Activated T-helper 1 cell treated with anti-CD3 and anti-CD28 coated beads, Interleukin-12 subunit alpha, Interleukin-12 subunit beta, Interleukin-2, Interleukin-4 antibody, amounts not matched to agents 30 ng/mL and 10 ng/mL and 1 ng/mL, durations not matched to agents 14 hours and 24 hours and 36 hours (primary cell): Measurements from ENCODE around the gene CMA1. TPM values are rescaled to one million over a fixed set of nuclear protein-coding genes. Genes with fewer than 3 reads are reported as not detected.
"Not testable (repeated sequence)": the region's sequence is repeated elsewhere in the genome, so short reads cannot be mapped to it uniquely, and the experiment has no call there.

Experiments
- DNase-seq: peaks from one replicate; pipeline ENCODE4 v3.0.0; 2021; ENCODE audit warnings: low spot score
- H3K27ac Mint-ChIP-seq: one replicate; pipeline ENCODE4 v1.8.0; 2021; ENCODE audit warnings: mild to moderate bottlenecking, mixed read lengths
- H3K27me3 Mint-ChIP-seq: one replicate; pipeline ENCODE4 v1.8.0; 2022; ENCODE audit warnings: mild to moderate bottlenecking, moderate library complexity, mixed read lengths; ENCODE audit not compliant: insufficient read depth
- H3K36me3 Mint-ChIP-seq: one replicate; pipeline ENCODE4 v1.8.0; 2021; ENCODE audit warnings: low read depth, mixed read lengths
- H3K4me1 Mint-ChIP-seq: one replicate; pipeline ENCODE4 v1.8.0; 2021; ENCODE audit warnings: low read depth, mixed read lengths
- H3K4me3 Mint-ChIP-seq: one replicate; pipeline ENCODE4 v1.8.0; 2021; ENCODE audit warnings: mild to moderate bottlenecking, moderate library complexity, mixed read lengths
- H3K9me3 Mint-ChIP-seq: one replicate; pipeline ENCODE4 v1.8.0; 2021; ENCODE audit warnings: mixed read lengths
- intact Hi-C: fragments of 100-400 bp; cut with micrococcal nuclease; formaldehyde crosslinking; loops from one replicate; pipeline ENCODE4 v1.15.1; 2024
- total RNA-seq: library from RNA; stranded (reverse); gene quantifications from 2 replicates; pipeline ENCODE4 v1.2.3, GENCODE V29; 2022

The CMA1 gene
- not detected in 2 replicates for total RNA-seq

- intact Hi-C loops = no loop called here
- peaks cover 5% of the 10 kb centered on the region for H3K27me3 Mint-ChIP-seq
- H3K36me3 Mint-ChIP-seq = no peaks in the 10 kb centered on the region
- no peaks in the 10 kb centered on the region for H3K9me3 Mint-ChIP-seq
- H3K4me3 Mint-ChIP-seq = no peak within 1 kb of the TSS
- no peak within 1 kb of the TSS for H3K27ac Mint-ChIP-seq
- peaks cover 12% of the 10 kb centered on the region for H3K4me1 Mint-ChIP-seq
- DNase-seq = no peak
These were observed at the start of gene CMA1 for GRCh38 chr14:24508155-24508840. Gene CMA1 (minus strand): TSS chr14:24508265. CDS start chr14:24508235, 30 bp downstream.

GRCh38 chr14:24556756-24557155, 48.7 kb upstream of the CMA1 start:
- no peaks in the 10 kb centered on the region for H3K9me3 Mint-ChIP-seq
- no peak overlapping the region for H3K4me3 Mint-ChIP-seq
- H3K27ac Mint-ChIP-seq = no peak overlapping the region
- H3K36me3 Mint-ChIP-seq = no peaks in the 10 kb centered on the region
- intact Hi-C loops = no loop called here
- DNase-seq = no peak
- H3K4me1 Mint-ChIP-seq = no peaks in the 10 kb centered on the region
- peaks cover 3% of the 10 kb centered on the region for H3K27me3 Mint-ChIP-seq

- H3K4me1 Mint-ChIP-seq, H3K27ac Mint-ChIP-seq, intact Hi-C loops, H3K27me3 Mint-ChIP-seq, DNase-seq, H3K4me3 Mint-ChIP-seq, H3K36me3 Mint-ChIP-seq: not testable (repeated sequence)
- peaks cover 44% of the 10 kb centered on the region for H3K9me3 Mint-ChIP-seq
These were observed 41.0 kb upstream of the CMA1 start for GRCh38 chr14:24549064-24549463.

- no peaks in the 10 kb centered on the region for H3K4me1 Mint-ChIP-seq
- H3K27ac Mint-ChIP-seq = no peak overlapping the region
- intact Hi-C loops = no loop called here
- H3K36me3 Mint-ChIP-seq = no peaks in the 10 kb centered on the region
- no peak overlapping the region for H3K4me3 Mint-ChIP-seq
- no peak for DNase-seq
- peaks cover 22% of the 10 kb centered on the region for H3K9me3 Mint-ChIP-seq
- peaks cover 6% of the 10 kb centered on the region for H3K27me3 Mint-ChIP-seq
These were observed 34.4 kb upstream of the CMA1 start for GRCh38 chr14:24542346-24542936.

GRCh38 chr14:24535737-24536136, 27.7 kb upstream of the CMA1 start:
- Mint-ChIP-seq H3K4me1 (peaks cover 9% of the 10 kb centered on the region), H3K27me3 (peaks cover 3% of the 10 kb centered on the region), H3K9me3 (peaks cover 10% of the 10 kb centered on the region), H3K27ac (no peak overlapping the region), H3K36me3 (no peaks in the 10 kb centered on the region), H3K4me3 (no peak overlapping the region)
- DNase-seq = no peak
- intact Hi-C loops = loop anchor here (5.0 kb wide), 2 partner anchors 137 to 157 kb away; no protein-coding TSS in a partner anchor

- no peak overlapping the region for H3K4me3 Mint-ChIP-seq
- peaks cover 9% of the 10 kb centered on the region for H3K4me1 Mint-ChIP-seq
- no peak overlapping the region for H3K27ac Mint-ChIP-seq
- H3K9me3 Mint-ChIP-seq = peaks cover 6% of the 10 kb centered on the region
- intact Hi-C loops = no loop called here
- peaks cover 8% of the 10 kb centered on the region for H3K27me3 Mint-ChIP-seq
- DNase-seq = no peak
- no peaks in the 10 kb centered on the region for H3K36me3 Mint-ChIP-seq
These were observed 26.2 kb upstream of the CMA1 start for GRCh38 chr14:24534286-24534685.

- intact Hi-C loops, H3K36me3 Mint-ChIP-seq, H3K4me1 Mint-ChIP-seq, H3K27ac Mint-ChIP-seq, H3K4me3 Mint-ChIP-seq, H3K9me3 Mint-ChIP-seq, DNase-seq: not testable (repeated sequence)
- H3K27me3 Mint-ChIP-seq = peaks cover 14% of the 10 kb centered on the region
These were observed 18.0 kb upstream of the CMA1 start for GRCh38 chr14:24525877-24526620.

GRCh38 chr14:24518851-24519250, 10.8 kb upstream of the CMA1 start:
- H3K27me3 Mint-ChIP-seq = peaks cover 5% of the 10 kb centered on the region
- intact Hi-C loops = no loop called here
- no peak overlapping the region for H3K27ac Mint-ChIP-seq
- H3K4me3 Mint-ChIP-seq = no peak overlapping the region
- H3K36me3 Mint-ChIP-seq = no peaks in the 10 kb centered on the region
- no peak for DNase-seq
- peaks cover 6% of the 10 kb centered on the region for H3K4me1 Mint-ChIP-seq
- H3K9me3 Mint-ChIP-seq = peaks cover 3% of the 10 kb centered on the region

- intact Hi-C loops = no loop called here
- Mint-ChIP-seq H3K27me3 (peaks cover 5% of the 10 kb centered on the region), H3K4me3 (no peak overlapping the region), H3K27ac (no peak overlapping the region), H3K36me3 (no peaks in the 10 kb centered on the region), H3K4me1 (peaks cover 6% of the 10 kb centered on the region), H3K9me3 (peaks cover 3% of the 10 kb centered on the region)
- no peak for DNase-seq
These were observed 6.1 kb upstream of the CMA1 start for GRCh38 chr14:24514209-24514608.

GRCh38 chr14:24513009-24513408, 4.9 kb upstream of the CMA1 start:
- Mint-ChIP-seq H3K27me3 (peaks cover 5% of the 10 kb centered on the region), H3K4me3 (no peak overlapping the region), H3K9me3 (peaks cover 3% of the 10 kb centered on the region), H3K4me1 (peaks cover 11% of the 10 kb centered on the region), H3K27ac (no peak overlapping the region), H3K36me3 (no peaks in the 10 kb centered on the region)
- intact Hi-C loops = no loop called here
- no peak for DNase-seq

GRCh38 chr14:24506443-24506842, 1.6 kb downstream of the CMA1 start:
- Mint-ChIP-seq H3K9me3 (no peaks in the 10 kb centered on the region), H3K27ac (no peak overlapping the region), H3K27me3 (peaks cover 4% of the 10 kb centered on the region), H3K36me3 (no peaks in the 10 kb centered on the region), H3K4me1 (peaks cover 12% of the 10 kb centered on the region), H3K4me3 (no peak overlapping the region)
- intact Hi-C loops = no loop called here
- no peak for DNase-seq

GRCh38 chr14:24504425-24504950, 3.6 kb downstream of the CMA1 start:
- DNase-seq = no peak
- H3K36me3 Mint-ChIP-seq = no peaks in the 10 kb centered on the region
- no peak overlapping the region for H3K27ac Mint-ChIP-seq
- peaks cover 12% of the 10 kb centered on the region for H3K4me1 Mint-ChIP-seq
- no peaks in the 10 kb centered on the region for H3K9me3 Mint-ChIP-seq
- H3K4me3 Mint-ChIP-seq = no peak overlapping the region
- intact Hi-C loops = no loop called here
- H3K27me3 Mint-ChIP-seq = peaks cover 4% of the 10 kb centered on the region
